ENCODE data around the gene EXD3. TPM values are rescaled to one million over a fixed set of nuclear protein-coding genes. Genes with fewer than 3 reads are reported as not detected.
A peak's percentile ranks its signal among the peaks of the same experiment; 100 is the strongest.

EXD3 gene
- polyA plus RNA-seq, 3 donors, result 12.0 to 35.4 (median 16.6) TPM

DNA sequence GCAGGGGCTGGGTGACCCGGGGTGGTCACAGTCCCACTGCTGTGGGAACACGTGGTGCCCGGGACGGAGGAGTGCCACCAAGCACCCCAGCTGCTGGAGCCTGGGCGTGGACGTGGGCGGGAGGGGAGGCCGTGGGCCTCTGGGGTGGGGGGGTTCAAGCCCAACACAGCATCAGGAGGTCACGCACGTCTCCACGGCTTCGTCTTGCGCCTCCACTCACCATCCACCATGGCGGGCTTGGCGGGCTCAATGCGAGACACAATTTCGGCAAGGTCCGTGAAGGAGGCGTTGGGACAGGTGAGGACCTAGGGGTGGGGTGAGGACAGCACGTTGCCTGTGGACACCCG is 38.3 kb upstream of the EXD3 start:
- DNase-seq (ENCODE audit: extremely low read depth in 1 of 11, low read depth in 9 of 11, low spot score in 4 of 11), result no peak

DNA sequence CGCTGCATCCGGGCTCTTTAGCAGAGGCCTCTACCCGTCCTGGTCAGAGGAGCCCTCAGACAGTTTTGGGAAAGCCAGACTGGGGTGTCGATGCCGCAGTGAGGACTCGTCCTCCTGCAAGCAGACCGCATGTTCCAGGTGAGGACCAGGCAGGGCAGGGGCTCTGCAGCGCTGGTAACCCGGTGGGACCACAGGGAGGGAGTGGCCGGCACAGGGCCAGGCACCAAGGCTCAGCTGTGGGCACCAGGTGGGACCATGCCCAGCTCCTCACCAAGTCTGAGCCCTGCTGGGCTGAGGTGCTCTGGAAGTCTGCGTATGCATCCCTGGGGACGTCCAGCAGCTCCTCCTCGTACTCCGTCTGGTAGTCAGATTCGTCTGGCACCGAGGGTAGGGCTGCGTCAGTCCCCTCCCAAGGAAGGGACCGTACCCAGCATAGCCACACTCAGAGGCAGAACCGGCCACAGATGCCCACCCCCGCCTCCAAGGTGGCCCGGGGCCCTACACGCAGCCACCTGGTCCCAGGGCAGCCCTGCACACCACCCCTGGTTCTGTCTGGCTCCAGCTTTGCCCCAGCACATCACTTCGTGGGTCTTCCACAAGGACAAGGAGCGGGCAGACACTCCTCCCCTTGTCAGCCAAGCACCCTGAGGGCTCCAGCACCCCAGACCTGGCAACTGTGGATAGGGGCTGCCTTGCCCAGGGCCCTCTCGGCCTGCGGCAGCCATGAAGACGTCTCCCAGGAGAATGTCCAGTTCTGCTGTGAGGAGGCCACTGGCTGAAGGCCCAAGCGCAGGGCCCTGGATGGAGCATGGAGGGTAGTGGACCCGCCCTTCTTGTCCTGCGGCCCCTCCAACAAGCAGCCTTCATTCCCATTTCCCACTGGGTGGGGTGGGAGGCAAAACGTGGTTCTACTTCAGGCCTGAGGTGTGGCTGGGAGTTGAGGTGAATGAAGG is 37.7 kb upstream of the EXD3 start:
- DNase-seq (ENCODE audit: extremely low read depth in 1 of 11, low read depth in 9 of 11, low spot score in 4 of 11), result no peak

DNA sequence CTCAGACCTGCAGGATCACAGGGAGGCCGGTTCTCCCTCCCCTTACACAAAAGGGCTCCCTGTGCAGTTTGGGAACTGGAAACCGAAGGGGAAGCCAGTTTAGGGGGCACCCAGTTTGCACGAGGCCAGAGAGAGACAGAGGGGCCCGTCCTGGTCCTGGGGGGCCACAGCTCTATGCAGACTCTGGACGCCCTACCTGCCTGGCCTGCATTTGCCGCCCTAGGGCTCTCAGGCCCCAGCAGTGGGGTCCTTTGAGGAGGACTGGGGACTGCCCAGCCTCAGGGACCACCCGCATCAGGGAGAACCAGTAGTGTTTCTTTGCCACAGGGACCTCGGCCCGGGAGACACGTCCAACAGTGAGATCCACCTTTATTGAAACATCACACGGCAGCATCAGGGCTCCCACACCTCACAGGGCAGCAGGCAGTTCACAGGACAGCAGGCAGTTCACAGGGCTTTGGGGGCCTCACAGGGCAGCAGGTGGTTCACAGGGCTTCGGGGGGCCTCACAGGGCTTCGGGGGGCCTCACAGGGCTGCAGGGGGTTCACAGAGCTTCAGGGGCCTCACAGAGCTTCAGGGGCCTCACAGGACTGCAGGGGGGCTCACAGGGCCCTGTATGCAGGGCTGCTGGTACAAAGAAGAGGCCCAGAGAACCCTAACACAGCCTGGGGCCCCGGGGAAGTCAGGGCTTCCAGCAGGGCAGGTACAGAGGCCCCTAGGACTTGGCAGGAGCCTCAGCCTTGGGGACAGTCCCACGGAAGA is 36.8 kb upstream of the EXD3 start:
- DNase-seq (ENCODE audit: extremely low read depth in 1 of 11, low read depth in 9 of 11, low spot score in 4 of 11), result no peak

DNA sequence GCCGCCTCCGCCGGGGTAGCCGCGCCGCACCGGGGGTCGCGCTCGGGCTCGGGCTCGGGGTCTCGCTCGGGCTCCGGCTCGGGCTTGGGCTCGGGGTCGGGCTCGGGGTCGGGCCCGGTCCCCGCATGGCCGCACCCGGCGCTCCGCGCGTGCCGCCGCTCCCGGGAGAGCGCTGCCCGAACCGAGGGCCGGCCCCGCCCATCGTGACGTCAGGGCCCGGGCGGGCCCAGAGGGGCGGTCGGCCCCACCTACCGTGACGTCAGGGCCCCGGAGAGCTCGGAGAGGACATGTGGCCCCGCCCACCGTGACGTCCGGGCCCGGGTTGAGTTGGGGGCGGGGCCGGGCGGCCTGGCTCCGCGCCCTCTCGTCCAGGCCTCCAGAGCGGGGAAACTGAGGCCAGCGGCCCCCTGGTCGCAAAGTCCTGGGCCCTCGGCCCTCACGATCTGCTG is 36.2 kb upstream of the EXD3 start, which contains the start of gene NSMF:
Gene NSMF, minus strand, starts transcription at position 183 of the 449 bp plus-strand sequence. CDS start 232 bp downstream, outside the sequence.
- peak; percentile 81 to 94 (median 87) for DNase-seq (ENCODE audit: extremely low read depth in 1 of 11, low read depth in 9 of 11, low spot score in 4 of 11)

DNA sequence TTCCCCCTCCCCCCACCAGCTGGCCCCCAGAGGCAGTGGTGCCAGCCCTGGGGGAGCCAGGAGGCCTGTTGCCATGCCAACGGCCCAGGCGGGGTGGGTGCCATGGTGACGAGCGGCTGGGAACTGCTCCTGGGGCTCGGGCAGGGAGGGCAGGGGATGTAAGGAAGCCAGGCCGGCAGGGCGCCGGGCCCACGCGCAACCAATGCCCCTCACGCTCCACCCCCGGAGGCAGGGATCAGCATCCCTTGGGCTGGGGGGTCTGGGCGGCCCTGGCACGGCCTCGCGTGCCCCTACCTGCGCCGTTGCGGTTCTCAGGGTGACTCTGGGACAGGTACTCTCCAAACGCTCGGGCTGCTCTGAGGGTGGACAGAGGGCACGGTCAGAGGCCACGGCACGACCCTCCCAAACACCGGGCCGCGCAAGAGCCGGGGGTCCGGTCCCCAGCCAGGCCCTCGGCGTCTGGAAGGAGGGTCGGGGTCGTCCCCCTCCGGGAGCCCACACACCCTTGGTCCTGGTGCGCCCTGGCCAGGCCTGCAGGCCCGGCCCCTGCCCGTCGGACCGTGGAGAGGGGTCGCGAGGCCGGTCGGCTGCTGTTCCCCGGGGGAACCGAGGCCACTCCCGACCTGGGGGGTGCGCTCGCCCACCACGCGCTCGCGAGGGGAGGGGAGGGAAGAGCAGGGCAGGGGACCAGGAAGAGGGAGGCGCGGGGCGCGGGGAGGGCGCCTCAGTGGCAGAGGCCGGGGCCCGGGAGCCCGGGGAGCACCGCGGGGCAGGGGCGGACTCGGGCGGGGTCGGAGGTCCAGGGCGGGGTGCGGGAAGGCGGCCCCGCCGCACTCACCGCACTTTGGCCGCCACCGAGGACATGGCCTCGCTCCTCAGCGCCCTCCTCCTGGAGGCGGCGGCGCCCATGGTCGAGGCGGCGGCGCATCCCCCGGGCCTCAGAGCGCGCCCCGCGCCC is 35.5 kb upstream of the EXD3 start:
- no peak for DNase-seq (ENCODE audit: extremely low read depth in 1 of 11, low read depth in 9 of 11, low spot score in 4 of 11)

DNA sequence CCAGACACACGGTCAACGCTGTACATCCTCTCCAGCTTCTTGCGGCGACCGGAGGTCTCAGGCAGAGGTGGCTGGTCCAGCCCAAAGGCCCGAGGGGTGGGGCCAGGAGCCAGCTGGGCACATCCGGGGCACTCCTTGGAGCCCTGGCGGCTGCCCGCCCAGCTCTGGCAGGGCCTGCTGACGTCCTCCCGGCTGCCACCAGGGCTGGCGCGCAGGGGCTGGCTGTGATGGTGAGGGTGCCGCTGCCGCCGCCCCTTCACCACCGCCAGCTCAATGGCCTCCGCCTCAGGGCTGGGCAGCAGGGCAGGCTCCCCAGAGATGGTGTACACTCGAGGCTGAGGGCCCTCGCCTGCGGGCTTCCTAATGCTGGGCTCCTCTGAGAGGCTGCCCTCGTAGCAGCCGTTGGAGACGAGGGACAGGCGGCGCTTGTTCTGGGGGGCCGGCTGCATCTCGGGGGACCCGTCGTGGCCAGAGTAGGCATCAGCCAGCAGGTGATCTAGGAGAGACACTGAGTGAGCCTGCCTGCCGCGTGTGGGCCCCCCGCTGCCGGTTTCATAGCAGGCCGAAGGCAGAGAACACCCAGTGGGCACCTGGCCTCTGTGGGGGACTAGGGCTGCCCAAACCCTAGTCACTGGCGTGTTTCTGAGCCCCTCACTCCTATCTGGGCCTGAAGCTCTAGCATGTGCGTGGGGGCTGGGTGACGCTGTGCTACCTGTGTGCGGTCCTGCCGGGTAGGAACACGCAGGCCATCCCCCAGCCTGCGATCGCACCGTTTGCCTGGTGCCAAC is 34.6 kb upstream of the EXD3 start:
- no peak for DNase-seq (ENCODE audit: extremely low read depth in 1 of 11, low read depth in 9 of 11, low spot score in 4 of 11)

DNA sequence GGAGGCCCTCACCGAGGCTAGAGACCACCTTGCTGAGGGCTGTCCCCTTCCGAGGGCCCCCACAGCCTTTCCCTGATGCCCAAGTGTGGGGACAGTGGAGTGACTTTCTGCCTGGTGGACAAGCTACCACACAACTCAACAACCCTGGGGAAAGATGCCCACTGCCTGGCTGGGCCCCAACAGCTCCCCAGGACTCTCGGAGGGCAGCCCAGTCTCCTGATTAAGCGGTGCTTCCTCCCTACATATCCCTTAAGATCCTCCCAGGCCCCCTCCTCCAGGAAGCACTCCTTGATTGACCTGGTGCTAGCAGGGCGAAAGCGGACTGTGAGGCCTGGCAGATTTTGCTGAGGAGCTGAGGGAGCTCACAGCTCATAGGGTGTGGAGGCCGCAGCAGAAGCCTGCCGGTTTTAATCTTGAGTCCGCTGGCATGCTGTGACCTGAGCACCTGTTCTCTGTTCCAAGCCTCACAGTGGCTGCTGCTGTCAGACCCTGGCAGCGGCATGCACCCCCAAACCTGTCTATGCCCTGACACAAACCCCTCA is 34.0 kb upstream of the EXD3 start:
- no peak for DNase-seq (ENCODE audit: extremely low read depth in 1 of 11, low read depth in 9 of 11, low spot score in 4 of 11)

DNA sequence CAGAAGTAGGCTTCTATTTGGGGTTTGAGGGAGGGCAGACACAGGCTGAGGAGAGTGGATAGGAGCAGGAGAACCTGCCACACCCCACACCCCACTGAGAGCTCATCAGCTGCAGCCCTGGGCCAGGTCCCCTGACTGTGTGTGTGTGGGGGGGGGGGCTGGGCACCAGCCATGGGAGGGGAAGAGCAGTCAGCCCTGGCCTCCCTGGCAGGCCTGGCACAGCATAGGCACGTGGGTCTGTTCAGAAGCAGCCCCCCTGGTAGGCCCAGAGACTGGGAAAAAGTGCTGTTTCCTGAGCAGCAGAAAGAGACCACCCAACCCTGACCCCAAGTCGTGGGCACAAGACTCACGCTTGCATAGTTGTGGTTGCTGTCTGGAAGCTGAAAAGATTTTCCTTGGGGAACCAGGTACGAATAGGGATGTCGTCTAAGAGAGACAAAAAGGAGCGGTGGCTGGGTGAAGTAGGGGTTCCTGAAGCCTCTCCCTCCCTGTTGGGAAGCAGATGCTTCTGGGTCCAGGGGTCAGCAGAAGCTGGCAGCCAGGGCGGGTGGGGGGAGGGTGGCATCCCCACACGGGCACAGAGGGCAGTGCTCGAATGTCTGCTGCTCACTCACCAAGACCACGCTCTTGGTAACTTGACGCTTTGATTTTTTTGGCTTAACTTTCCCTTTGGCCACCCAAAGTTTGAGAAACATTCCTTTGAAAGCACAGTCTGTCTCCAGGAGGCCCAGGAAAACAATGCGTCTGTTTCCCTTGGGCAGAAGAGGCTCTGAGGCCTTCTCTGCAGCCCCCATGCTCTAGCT is 33.3 kb upstream of the EXD3 start:
- DNase-seq (ENCODE audit: extremely low read depth in 1 of 11, low read depth in 9 of 11, low spot score in 4 of 11), result peak in 1 of 11 donors; percentile 33

DNA sequence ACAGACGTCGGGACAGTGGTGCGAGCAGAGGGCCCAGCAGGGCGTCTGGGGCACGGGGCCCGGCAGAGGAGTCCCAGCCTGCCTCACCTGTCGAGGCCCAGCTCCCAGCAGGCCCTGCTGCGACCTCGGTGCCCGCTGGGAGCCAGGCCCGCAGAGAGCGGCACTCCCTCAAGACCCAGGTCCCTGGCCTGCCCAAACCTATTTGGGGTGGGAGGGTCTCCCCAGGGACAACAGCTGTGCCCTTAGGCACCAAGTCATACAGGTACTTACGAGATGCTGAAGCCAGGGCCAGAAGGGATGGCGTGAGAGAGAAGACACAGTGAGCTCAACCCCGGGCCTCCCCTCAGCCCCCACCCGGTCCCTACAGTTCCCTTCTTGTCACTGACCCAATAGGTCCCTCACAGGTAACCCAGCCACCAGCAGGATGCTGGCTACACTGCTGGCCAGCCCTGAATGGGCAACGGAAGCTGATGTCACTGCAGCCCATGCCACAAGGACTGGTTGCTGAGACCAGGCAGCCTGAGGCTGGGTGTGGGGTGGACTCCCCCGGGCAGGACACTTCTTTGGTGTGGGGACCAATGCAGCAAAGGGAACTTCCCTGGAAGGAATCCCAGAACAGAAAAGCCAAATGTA is 32.5 kb upstream of the EXD3 start:
- no peak for DNase-seq (ENCODE audit: extremely low read depth in 1 of 11, low read depth in 9 of 11, low spot score in 4 of 11)

DNA sequence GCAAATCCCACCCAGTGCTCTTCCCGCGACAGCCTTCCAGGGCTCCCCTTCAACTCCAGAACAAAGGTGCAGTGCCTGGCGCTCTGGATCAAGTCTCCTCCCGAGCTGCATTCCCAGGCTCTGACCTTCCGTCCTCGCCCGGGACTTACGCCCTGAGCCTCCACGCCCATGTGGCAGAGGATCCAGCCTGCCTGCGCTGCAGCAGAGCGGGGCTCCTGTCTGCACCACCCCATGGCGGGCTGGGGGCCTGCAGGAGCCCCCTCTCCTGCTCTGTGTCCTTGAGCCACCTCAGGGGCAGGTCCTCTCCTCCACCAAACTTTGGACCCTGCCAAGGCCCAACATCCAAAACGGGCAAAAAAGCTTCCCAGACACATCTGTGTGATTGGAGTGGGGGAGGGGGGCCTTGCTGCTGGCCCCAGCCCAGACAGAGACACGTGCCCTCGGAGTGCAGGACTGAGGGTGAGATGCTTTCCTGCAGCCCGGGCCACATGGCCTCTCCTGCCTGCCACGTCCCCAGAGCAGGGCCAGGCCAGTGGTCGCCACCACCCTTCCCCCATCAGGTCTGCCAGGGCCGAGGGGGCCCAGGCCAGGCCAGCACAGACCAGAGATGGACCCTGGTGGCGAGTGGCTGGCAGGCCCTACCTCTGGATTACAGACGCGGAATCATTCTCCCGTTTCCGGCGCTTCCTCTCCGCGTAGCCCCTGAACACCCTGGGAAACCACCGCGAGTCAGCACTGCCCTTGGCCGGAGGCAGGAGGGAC is 31.8 kb upstream of the EXD3 start:
- no peak for DNase-seq (ENCODE audit: extremely low read depth in 1 of 11, low read depth in 9 of 11, low spot score in 4 of 11)

DNA sequence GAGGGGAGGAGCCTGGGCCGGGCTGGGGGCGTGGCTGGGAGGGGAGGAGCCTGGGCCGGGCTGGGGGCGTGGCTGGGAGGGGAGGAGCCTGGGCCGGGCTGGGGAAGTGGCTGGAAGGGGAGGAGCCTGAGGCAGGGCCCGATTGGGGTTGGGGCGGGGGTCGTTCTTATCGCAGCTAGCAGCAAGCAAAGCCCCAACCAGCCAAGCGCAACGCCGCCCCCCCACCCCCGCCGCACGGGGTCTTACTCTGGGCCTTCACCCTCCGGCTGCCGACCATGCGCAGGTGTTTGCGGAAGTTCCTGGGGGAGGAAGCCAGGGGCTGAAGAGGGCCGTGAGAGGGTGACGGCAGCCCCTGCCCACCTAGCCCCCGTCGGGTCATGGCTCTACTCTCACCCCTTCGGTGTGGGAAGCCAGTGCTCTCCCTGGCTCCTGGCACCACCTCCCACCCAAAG is 31.2 kb upstream of the EXD3 start:
- DNase-seq (ENCODE audit: extremely low read depth in 1 of 11, low read depth in 9 of 11, low spot score in 4 of 11), result no peak

DNA sequence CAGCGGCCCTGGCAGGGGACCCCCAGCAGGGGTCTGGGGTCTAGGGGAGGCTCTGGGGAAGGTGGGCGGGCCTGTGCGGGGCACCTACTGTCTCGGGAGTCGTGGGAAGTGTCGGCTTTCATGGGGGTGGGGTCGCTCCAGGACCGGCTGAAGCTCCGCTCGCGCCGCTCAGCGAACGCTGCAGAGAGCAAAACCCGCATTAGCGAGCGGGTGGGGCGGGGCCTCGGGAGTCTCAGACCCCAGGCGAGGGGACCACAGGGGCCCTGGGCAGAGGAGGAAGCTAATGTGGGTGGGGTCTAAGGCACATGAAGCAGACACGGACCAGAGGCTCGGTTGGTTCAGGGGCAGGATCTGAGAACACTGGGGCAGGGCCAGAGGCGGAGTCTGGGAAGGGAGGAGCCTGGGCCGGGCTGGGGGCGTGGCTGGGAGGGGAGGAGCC is 30.7 kb upstream of the EXD3 start:
- peak in 6 of 11 donors; percentile 58 to 74 (median 73) for DNase-seq (ENCODE audit: extremely low read depth in 1 of 11, low read depth in 9 of 11, low spot score in 4 of 11)

DNA sequence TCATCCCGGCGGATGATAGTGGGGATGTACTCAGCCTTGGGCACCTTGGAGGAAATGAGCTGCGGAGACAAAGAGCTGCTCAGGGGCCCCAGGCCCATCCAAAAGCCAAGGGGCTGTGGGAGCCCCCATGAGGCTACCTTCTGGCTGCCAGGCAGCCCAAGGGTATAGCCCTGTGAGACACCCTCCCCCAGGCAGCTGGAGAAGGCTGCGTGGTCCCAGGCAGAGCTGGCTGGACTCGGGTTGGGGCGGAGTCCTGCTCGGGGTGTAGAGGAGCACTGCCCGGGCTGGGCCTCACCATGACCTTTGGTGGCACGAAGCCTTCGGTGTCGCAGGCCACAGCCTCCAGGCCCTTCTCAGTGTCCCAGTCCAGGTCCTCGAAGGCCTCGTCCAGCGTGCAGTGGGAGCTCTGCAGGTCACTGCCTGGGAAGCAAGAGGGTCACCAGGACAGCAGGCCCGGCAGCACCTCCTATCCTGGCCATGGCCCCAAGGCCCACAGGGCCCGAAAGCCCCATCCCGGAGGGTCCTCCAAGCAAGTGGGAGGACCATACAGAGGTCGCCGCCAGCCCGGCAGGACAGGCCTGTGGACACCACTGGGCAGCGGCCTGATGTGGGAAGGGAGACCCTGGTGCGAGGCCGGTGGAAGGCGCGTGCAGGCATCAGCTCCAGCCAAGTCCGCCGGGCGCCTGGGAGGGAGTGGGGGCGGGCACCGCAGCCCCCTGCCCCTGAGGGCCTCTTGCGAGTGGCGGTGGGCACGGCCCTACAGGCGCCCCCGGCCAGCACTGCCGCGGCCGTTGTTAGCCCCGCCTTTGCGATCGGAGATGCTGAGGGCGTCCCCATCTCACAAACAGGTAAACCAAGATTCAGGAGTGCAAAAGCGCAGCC is 30.0 kb upstream of the EXD3 start:
- no peak for DNase-seq (ENCODE audit: extremely low read depth in 1 of 11, low read depth in 9 of 11, low spot score in 4 of 11)

DNA sequence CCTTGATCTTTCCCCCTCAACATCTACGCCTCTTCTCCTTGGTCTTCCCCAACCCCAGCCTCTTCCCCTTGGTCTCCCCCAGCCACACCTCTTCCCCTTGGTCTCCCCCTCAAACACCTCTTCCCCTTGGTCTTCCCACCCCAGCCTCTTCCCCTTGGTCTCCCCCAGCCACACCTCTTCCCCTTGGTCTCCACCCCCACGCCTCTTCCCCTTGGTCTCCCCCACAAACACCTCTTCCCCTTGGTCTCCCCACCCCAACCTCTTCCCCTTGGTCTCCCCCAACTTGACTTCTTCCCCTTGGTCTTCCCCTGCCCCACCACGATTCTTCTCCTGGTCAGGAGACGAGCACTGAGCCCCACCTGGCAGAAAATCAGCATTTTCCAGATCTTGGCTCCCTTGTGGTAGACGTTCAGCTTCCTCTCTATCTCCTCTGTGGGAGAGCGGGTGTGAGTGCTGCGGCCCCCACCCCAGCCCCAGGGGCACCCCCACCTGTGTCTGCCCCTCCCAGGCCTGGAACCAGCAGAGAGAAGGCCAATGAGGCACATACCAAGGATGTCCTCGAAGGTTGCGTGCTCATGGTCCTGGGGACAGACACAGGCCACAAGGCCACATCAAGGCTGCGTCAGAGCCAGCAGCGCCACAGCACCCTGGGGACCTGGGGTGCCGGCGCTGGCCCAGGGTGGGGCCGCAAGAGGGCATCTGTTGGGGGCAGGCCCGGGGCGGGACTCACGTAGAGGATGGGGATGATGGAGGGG is 29.2 kb upstream of the EXD3 start:
- no peak for DNase-seq (ENCODE audit: extremely low read depth in 1 of 11, low read depth in 9 of 11, low spot score in 4 of 11)

Data from renal cortex interstitium (tissue), 11 donors.